Activated CD8-positive, alpha-beta T cell treated with anti-CD3 and anti-CD28 coated beads for 36 hours (primary cell): Measurements from ENCODE around the gene KRTAP5-2. TPM values are rescaled to one million over a fixed set of nuclear protein-coding genes. Genes with fewer than 3 reads are reported as not detected.
A peak's percentile ranks its signal among the peaks of the same experiment; 100 is the strongest.

Experiments used
- ATAC-seq: fragments of 200-7000 bp; cut with Tn5 transposase; one replicate; pipeline ENCODE4 v1.10.0; 2021; ENCODE audit warnings: mild to moderate bottlenecking, moderate library complexity
- CTCF ChIA-PET: fragments of 350-600 bp; sonication (Branson Sonifier 250); formaldehyde crosslinking; loops from one replicate; lab custom pipeline; 2021; ENCODE audit warnings: antibody characterized with exemption; lab: Charles Lee
- POLR2A ChIA-PET: fragments of 350-600 bp; sonication (Branson Sonifier 250); formaldehyde crosslinking; loops from one replicate; lab custom pipeline; 2021; ENCODE audit warnings: antibody characterized with exemption; lab: Charles Lee
- DNase-seq: peaks from one replicate; pipeline ENCODE4 v3.0.0-alpha.2; 2020
- H3K27ac Mint-ChIP-seq: one replicate; pipeline ENCODE4 v1.8.0; 2021; ENCODE audit warnings: mild to moderate bottlenecking, mixed read lengths
- H3K27me3 Mint-ChIP-seq: one replicate; pipeline ENCODE4 v1.8.0; 2021; ENCODE audit warnings: mixed read lengths
- H3K36me3 Mint-ChIP-seq: one replicate; pipeline ENCODE4 v1.8.0; 2021; ENCODE audit warnings: low read depth, mixed read lengths
- H3K4me1 Mint-ChIP-seq: one replicate; pipeline ENCODE4 v1.8.0; 2021; ENCODE audit warnings: low read depth, mixed read lengths
- H3K4me3 Mint-ChIP-seq: one replicate; pipeline ENCODE4 v1.8.0; 2021; ENCODE audit warnings: mild to moderate bottlenecking, moderate library complexity, mixed read lengths
- H3K9me3 Mint-ChIP-seq: one replicate; pipeline ENCODE4 v1.8.0; 2021; ENCODE audit warnings: mixed read lengths
- intact Hi-C: fragments of 100-400 bp; cut with micrococcal nuclease; formaldehyde crosslinking; loops from one replicate; pipeline ENCODE4 v1.10.0; 2022
- total RNA-seq, 2 experiments: library from RNA; stranded (reverse); gene quantifications; one replicate each; pipeline ENCODE4 v1.2.3, GENCODE V29; 2021
- TF ChIP-seq, protein P1 (sequence below): fragments of 200-600 bp; IDR thresholded peaks from one replicate; pipeline ENCODE4 v1.8.0; 2022; ENCODE audit warnings: antibody characterized with exemption, mild to moderate bottlenecking

KRTAP5-2 gene
- total RNA-seq, 2 experiments from 2014 or later, result not detected

GRCh38 chr11:1553808-1554594 is 44.1 kb downstream of the KRTAP5-2 start:
- intact Hi-C loops, result no loop called here
- H3K4me1 Mint-ChIP-seq, result no peaks in the 10 kb centered on the region
- ChIA-PET CTCF (interaction anchor here (2.4 to 2.8 kb wide), 2 partner anchors 7 to 21 kb away, joined by 9 to 13 read pairs; no protein-coding TSS in a partner anchor), POLR2A (interaction anchor here (1.7 kb wide), 1 partner anchor 19 kb away, joined by 5 read pairs; no protein-coding TSS in a partner anchor)
- DNase-seq (no peak), ATAC-seq (no peak)
- peaks cover 5% of the 10 kb centered on the region for H3K27me3 Mint-ChIP-seq
- TF ChIP-seq, protein P1, sequence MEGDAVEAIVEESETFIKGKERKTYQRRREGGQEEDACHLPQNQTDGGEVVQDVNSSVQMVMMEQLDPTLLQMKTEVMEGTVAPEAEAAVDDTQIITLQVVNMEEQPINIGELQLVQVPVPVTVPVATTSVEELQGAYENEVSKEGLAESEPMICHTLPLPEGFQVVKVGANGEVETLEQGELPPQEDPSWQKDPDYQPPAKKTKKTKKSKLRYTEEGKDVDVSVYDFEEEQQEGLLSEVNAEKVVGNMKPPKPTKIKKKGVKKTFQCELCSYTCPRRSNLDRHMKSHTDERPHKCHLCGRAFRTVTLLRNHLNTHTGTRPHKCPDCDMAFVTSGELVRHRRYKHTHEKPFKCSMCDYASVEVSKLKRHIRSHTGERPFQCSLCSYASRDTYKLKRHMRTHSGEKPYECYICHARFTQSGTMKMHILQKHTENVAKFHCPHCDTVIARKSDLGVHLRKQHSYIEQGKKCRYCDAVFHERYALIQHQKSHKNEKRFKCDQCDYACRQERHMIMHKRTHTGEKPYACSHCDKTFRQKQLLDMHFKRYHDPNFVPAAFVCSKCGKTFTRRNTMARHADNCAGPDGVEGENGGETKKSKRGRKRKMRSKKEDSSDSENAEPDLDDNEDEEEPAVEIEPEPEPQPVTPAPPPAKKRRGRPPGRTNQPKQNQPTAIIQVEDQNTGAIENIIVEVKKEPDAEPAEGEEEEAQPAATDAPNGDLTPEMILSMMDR, result no peak
- peaks cover 2% of the 10 kb centered on the region for H3K36me3 Mint-ChIP-seq
- H3K4me3 Mint-ChIP-seq, result no peak overlapping the region
- H3K9me3 Mint-ChIP-seq, result no peaks in the 10 kb centered on the region
- H3K27ac Mint-ChIP-seq, result no peak overlapping the region

DNA sequence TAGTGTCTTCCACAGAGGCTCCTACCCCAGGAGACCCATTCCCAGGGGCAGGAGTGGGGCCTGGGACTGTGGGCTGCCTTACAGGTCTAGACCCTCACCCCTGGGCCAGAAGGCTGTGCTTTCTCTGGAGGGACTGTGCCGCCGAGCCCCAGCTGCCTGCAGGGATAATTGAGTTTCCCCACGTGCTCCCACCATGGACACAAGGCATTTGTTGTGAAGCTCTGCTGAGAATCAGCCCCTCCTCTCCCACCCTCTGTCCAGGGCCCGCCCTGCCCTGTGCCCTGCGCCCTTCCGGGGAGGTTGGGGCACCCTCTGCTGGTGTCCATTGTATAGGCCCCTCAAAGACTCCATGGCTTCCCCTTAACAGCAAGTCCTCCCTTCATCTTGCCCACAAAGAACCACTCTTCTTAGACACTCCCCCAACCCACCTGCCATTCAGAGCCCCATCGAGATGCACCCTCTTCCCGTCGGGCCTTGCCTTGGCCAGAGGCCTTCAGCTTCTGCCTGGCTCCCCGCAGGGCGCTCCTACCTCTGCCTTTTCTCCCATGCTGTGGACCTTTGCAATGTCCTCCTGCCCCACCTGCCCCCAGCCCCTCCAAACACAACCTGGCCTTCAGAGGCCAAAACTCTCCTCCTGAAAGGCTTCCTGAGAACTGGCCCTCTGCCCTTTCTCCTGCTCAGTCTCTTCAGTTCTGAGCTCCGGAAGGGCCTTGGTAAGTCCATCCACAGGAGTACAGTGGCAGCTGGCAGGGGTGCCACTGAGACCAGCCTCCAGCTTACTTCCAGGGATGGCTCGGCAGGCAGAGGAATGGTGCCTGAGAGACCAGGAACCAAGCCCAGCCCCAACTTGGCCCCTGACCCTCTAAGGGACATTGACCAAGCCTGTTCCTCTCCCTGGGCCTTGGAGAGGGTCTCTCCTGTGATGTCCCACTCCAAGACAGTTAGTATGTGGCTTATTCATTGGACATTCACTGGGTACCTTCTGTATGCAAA is 48.5 kb downstream of the KRTAP5-2 start:
- TF ChIP-seq, protein P1, result no peak
- H3K4me3 Mint-ChIP-seq, result no peak overlapping the region
- peaks cover 26% of the 10 kb centered on the region for H3K27me3 Mint-ChIP-seq
- ChIA-PET POLR2A (interaction anchor here (1.1 kb wide), 1 partner anchor 25 kb away, joined by 4 read pairs; no protein-coding TSS in a partner anchor), CTCF (interaction anchor here (1.2 to 7.3 kb wide), 4 partner anchors 10 to 45 kb away, joined by 3 to 170 read pairs (median 4); no protein-coding TSS in a partner anchor)
- no peaks in the 10 kb centered on the region for H3K9me3 Mint-ChIP-seq
- DNase-seq (no peak), ATAC-seq (no peak)
- H3K4me1 Mint-ChIP-seq, result no peaks in the 10 kb centered on the region
- no peaks in the 10 kb centered on the region for H3K36me3 Mint-ChIP-seq
- intact Hi-C loops, result no loop called here
- H3K27ac Mint-ChIP-seq, result no peak overlapping the region

GRCh38 chr11:1548221-1549070 is 49.6 kb downstream of the KRTAP5-2 start:
- Mint-ChIP-seq H3K4me1 (no peaks in the 10 kb centered on the region), H3K27ac (no peak overlapping the region), H3K36me3 (no peaks in the 10 kb centered on the region), H3K4me3 (no peak overlapping the region), H3K9me3 (no peaks in the 10 kb centered on the region), H3K27me3 (peaks cover 23% of the 10 kb centered on the region)
- POLR2A ChIA-PET, result interaction anchor here (2.7 kb wide), 1 partner anchor 26 kb away, joined by 11 read pairs; no protein-coding TSS in a partner anchor
- ATAC-seq (no peak), DNase-seq (no peak)
- CTCF ChIA-PET, result interaction anchor here (1.3 to 7.3 kb wide), 2 partner anchors 11 to 26 kb away, joined by 3 to 170 read pairs; no protein-coding TSS in a partner anchor
- TF ChIP-seq, protein P1, result no peak
- intact Hi-C loops, result no loop called here

- no peak overlapping the region for H3K27ac Mint-ChIP-seq
- H3K9me3 Mint-ChIP-seq, result no peaks in the 10 kb centered on the region
- no peaks in the 10 kb centered on the region for H3K36me3 Mint-ChIP-seq
- ChIA-PET CTCF (interaction anchor here (0.7 to 7.3 kb wide), 9 partner anchors 11 to 103 kb away, joined by 3 to 170 read pairs (median 9); no protein-coding TSS in a partner anchor), POLR2A (interaction anchor here (2.7 kb wide), 1 partner anchor 27 kb away, joined by 11 read pairs; no protein-coding TSS in a partner anchor)
- ATAC-seq (peak; percentile 17), DNase-seq (no peak)
- H3K4me3 Mint-ChIP-seq, result no peak overlapping the region
- no peaks in the 10 kb centered on the region for H3K4me1 Mint-ChIP-seq
- intact Hi-C loops, result no loop called here
- TF ChIP-seq, protein P1, result no peak
- H3K27me3 Mint-ChIP-seq, result peaks cover 22% of the 10 kb centered on the region
These were observed 50.5 kb downstream of the KRTAP5-2 start for GRCh38 chr11:1547467-1548098.
